HG03354 (cell line): ENCODE results near the gene MAGEA4.
"Not testable (repeated sequence)": the region's sequence is repeated elsewhere in the genome, so short reads cannot be mapped to it uniquely, and the experiment has no call there.

Experiments used
- ATAC-seq: cut with Tn5 transposase; IDR thresholded peaks from one replicate; pipeline ENCODE4 v1.9.1; 2021; ENCODE audit warnings: mild to moderate bottlenecking; ENCODE audit not compliant: unreplicated experiment, poor library complexity, severe bottlenecking

Gene MAGEA4

GRCh38 chrX:151912780-151913179, at the start of gene MAGEA4:
TSS of gene MAGEA4 (plus strand) at chrX:151912889. CDS start at chrX:151923665, 10,776 bp downstream.
- no peak for ATAC-seq

- ATAC-seq, result no peak
Measured at GRCh38 chrX:151870602-151871001, 42.1 kb upstream of the MAGEA4 start.

GRCh38 chrX:151871244-151871643, 41.4 kb upstream of the MAGEA4 start:
- ATAC-seq, result no peak

GRCh38 chrX:151873096-151873495, 39.6 kb upstream of the MAGEA4 start:
- no peak for ATAC-seq

DNA sequence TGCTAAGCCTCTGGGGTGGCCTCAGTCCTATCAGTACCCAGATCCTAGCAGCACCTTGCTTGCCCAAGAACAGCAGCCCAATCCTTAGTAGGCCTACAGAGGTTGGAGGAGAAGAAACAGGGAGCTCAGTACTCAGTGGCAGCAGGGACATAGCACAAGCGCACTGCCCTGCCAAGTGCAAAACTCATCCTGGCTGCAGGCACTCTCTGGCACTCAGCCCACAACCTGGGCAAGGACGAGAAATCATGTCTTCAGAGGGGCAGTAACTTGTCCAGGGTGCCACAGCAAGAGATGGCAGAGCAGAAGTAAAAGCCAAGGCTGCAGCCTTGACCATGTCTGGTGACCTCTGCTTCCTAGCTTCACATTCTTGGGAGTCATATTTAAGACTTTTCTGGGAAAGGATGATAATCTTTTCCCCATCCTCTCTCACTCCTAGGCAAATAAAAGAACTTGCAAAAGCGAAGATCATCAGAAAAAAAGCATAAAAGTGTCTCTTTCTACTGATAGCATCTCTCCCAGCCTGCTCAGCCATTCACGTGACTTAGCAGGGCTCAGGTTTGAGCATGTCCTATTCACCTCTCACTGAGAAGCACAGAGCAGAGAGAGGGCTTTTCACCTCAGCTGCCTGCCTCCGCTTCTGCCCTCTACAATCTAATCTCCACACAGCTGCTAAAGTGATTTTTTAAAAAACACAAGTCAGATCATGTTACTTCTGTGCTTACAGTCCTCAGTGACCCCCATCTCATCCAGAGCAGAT, 37.2 kb upstream of the MAGEA4 start:
- no peak for ATAC-seq

- ATAC-seq, result no peak
Measured at GRCh38 chrX:151878574-151878973, 34.1 kb upstream of the MAGEA4 start.

GRCh38 chrX:151879856-151880255, 32.8 kb upstream of the MAGEA4 start:
- ATAC-seq, result no peak

GRCh38 chrX:151880895-151881294, 31.8 kb upstream of the MAGEA4 start:
- no peak for ATAC-seq

- ATAC-seq, result no peak
Measured at GRCh38 chrX:151889421-151889820, 23.3 kb upstream of the MAGEA4 start.

GRCh38 chrX:151896734-151897474, 15.8 kb upstream of the MAGEA4 start:
- no peak for ATAC-seq

DNA sequence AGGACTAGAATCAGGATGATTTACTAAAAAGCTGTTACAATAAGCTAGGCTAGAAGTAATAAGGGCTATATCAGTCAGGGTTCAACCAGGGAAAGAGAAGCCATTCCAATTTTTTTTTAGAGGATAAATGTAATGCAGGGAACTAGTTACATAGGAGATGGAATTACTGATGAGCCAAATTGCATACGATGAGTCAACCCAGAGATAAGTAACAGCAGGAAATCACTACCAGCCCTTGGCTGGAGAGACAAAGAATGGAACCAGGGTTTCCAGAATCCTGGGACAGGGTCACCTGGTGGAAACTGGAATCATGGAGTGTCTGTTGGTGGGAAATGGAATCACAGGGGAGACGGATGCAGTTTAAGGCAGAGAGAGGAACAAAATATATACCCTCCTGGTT, 13.1 kb upstream of the MAGEA4 start:
- ATAC-seq, result no peak

DNA sequence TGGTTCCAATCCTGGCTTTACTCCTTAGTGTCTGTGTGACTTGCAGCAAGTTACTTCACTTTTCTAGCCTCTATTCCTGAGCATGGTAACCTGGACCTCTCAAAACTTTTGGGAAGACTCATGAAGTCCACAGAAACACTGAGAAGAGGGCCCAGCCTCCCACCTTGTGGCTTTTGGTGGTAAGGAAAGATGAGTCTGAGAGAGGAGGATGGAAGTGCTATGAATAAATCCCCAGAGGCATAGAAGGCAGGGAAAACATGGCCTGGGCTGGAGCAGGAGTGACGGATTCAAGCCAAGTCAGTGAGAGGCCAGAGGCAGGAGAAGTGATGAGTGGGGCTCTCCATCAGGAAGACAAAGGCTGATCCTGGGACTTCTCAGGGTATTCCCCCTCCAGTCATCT, 10.9 kb upstream of the MAGEA4 start:
- no peak for ATAC-seq

- ATAC-seq, result no peak
Measured at GRCh38 chrX:151902813-151903591, 9.7 kb upstream of the MAGEA4 start.

DNA sequence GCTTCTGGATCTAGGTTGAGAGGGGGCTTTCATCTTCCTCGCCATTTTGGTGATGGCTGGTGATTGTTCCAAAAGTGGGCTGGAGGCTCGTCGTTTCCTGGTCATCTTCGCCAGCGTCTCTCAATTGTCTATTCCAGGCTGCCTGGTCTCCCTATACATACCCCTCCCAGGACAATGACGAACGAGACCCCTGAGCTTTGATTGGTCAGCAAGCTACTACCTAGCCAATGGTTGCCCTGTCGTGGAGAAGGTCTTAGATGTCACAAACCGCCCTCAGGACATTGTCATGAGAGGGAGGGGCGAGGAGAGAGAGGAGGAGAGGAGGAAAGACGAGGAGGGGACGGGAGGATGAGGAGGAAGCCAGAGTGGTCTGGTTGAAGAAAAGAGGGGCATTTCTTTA, 7.7 kb upstream of the MAGEA4 start:
- ATAC-seq, result no peak

GRCh38 chrX:151912221-151912620, 468 bp upstream of the MAGEA4 start:
- ATAC-seq, result no peak

- ATAC-seq, result not testable (repeated sequence)
Measured at GRCh38 chrX:151918736-151919135, 6.0 kb downstream of the MAGEA4 start.

- ATAC-seq, result no peak
Measured at GRCh38 chrX:151919610-151920009, 6.9 kb downstream of the MAGEA4 start.

GRCh38 chrX:151920101-151920500, 7.4 kb downstream of the MAGEA4 start:
- no peak for ATAC-seq

DNA sequence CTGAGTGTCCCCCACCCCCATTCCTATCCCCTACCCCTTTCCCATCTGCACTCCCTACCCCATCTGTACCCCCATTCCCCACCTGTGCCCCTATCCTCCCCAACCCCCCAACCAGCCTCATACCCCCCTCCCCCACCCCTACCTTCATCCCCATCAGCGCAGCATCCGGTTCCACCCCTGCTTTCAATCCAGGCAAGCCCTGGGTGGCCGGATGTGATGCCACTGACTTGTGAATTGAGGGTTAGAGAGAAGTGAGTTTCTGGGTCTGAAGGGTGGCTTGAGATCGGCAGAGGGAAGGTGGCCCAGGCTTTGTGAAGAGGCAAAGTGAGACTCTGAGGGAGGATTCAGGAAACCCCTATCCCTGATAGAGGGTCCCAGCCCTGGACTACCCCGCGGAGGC, 7.8 kb downstream of the MAGEA4 start:
- no peak for ATAC-seq

DNA sequence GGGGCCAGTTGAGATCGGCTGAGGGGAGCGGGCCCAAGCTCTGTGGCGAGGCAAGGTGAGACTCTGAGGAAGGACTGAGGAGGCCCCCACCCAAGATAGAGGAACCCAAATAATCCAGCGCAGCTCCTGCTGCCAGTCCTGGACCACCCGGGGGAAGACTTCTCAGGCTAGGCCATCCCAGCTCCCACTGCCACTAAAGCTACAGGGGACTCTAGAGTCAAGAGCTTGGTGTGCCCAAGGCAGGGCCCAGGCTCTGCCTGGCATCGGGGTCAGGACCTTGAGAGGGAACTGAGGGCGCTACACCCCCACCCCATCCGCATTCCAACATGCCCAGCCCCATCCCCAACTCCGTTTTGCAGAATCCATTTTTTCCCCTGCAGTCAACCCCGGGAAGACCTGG, 8.6 kb downstream of the MAGEA4 start:
- no peak for ATAC-seq

DNA sequence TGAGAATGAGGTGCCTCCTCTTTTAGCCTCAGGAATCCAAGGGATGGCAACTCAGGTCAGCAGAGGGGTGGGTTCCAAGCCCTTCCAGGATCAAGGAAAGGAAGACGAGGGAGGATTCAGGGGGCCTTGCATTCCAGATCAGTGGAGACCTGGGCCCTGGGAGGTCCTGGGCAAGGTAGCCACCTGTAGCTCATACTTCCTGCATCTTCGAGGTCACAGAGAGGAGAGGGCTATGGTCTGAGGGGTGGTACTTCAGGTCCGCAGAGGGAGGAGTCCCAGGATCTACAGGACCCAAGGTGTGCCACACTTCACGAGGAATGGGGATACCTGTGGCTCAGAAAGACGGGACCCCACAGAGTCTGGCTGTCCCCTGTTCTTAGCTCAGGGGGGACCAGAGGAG, 9.2 kb downstream of the MAGEA4 start:
- ATAC-seq, result no peak
